PC-3 (cell line): ENCODE data around the gene ZFX.

Source experiments
- CTCF ChIP-seq: fragments of 300-600 bp; sonication (generic); conservative IDR thresholded peaks from 2 replicates; pipeline ENCODE4 v1.5.1; 2017; ENCODE audit warnings: antibody characterized with exemption, low read depth, mild to moderate bottlenecking, low read length
- EZH2 ChIP-seq: fragments of 300-600 bp; sonication (generic); IDR thresholded peaks from one replicate; pipeline ENCODE4 v1.6.1; 2017; ENCODE audit warnings: antibody characterized with exemption, mild to moderate bottlenecking, low read length; ENCODE audit not compliant: unreplicated experiment

- TF ChIP-seq CTCF (no peak), EZH2 (no peak)
These were observed 18.1 kb upstream of the ZFX start for GRCh38 chrX:24131476-24131875.
